Measurements from ENCODE around the gene NSRP1. TPM values are rescaled to one million over a fixed set of nuclear protein-coding genes. Genes with fewer than 3 reads are reported as not detected.

NSRP1 gene
- total RNA-seq, 1 experiment from 2014 or later, result 34.3 TPM

- Histone ChIP-seq H4K20me1 (ENCODE audit: insufficient read depth) (no peaks in the 10 kb centered on the region), H3K4me1 (replicated peaks; ENCODE audit: insufficient read depth) (peaks cover 29% of the 10 kb centered on the region), H3K9me2 (ENCODE audit: insufficient read depth) (no peaks in the 10 kb centered on the region), H2AFZ (no peak overlapping the region), H3F3A (ENCODE audit: insufficient read depth, low read depth) (peaks cover 26% of the 10 kb centered on the region), H3K4me2 (no peak overlapping the region), H3K4me3 (no peak overlapping the region), H3K27me3 (ENCODE audit: insufficient read depth, low read depth) (no peaks in the 10 kb centered on the region), H3K79me2 (ENCODE audit: low read depth) (no peaks in the 10 kb centered on the region), H3K9me3 (ENCODE audit: insufficient read depth, low read depth) (no peaks in the 10 kb centered on the region), H3K27ac (no peak overlapping the region), H3K36me3 (ENCODE audit: low read depth) (no peaks in the 10 kb centered on the region)
- ChIA-PET CTCF (no interaction called here), POLR2A (ENCODE audit: unreplicated experiment) (no interaction called here)
- DNase-seq, result no peak
- TF ChIP-seq, protein P1, sequence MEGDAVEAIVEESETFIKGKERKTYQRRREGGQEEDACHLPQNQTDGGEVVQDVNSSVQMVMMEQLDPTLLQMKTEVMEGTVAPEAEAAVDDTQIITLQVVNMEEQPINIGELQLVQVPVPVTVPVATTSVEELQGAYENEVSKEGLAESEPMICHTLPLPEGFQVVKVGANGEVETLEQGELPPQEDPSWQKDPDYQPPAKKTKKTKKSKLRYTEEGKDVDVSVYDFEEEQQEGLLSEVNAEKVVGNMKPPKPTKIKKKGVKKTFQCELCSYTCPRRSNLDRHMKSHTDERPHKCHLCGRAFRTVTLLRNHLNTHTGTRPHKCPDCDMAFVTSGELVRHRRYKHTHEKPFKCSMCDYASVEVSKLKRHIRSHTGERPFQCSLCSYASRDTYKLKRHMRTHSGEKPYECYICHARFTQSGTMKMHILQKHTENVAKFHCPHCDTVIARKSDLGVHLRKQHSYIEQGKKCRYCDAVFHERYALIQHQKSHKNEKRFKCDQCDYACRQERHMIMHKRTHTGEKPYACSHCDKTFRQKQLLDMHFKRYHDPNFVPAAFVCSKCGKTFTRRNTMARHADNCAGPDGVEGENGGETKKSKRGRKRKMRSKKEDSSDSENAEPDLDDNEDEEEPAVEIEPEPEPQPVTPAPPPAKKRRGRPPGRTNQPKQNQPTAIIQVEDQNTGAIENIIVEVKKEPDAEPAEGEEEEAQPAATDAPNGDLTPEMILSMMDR (conservative IDR thresholded peaks at IDR 0.05), result no peak
- TF ChIP-seq EZH2 (IDR thresholded peaks at IDR 0.05; ENCODE audit: low read depth), result no peak
- intact Hi-C loops (cut with micrococcal nuclease; ENCODE audit: unreplicated experiment), result no loop called here
- no TSS peak for BruUV-seq (replicated peaks)
Observed at GRCh38 chr17:30221346-30221745, 104.7 kb downstream of the NSRP1 start.

- TF ChIP-seq EZH2 (IDR thresholded peaks at IDR 0.05; ENCODE audit: low read depth), result no peak
- TF ChIP-seq, protein P1 (conservative IDR thresholded peaks at IDR 0.05), result no peak
Observed at GRCh38 chr17:30222251-30222650, 105.6 kb downstream of the NSRP1 start.

GRCh38 chr17:30222721-30223175, 106.1 kb downstream of the NSRP1 start:
- CTCF ChIA-PET, result no interaction called here
- no peak for DNase-seq
- Histone ChIP-seq H3K79me2 (ENCODE audit: low read depth) (no peaks in the 10 kb centered on the region), H3F3A (ENCODE audit: insufficient read depth, low read depth) (peaks cover 36% of the 10 kb centered on the region), H3K4me1 (replicated peaks; ENCODE audit: insufficient read depth) (peaks cover 40% of the 10 kb centered on the region), H3K4me2 (no peak overlapping the region), H3K27me3 (ENCODE audit: insufficient read depth, low read depth) (no peaks in the 10 kb centered on the region), H2AFZ (no peak overlapping the region), H3K9me3 (ENCODE audit: insufficient read depth, low read depth) (no peaks in the 10 kb centered on the region), H4K20me1 (ENCODE audit: insufficient read depth) (no peaks in the 10 kb centered on the region), H3K4me3 (no peak overlapping the region), H3K9me2 (ENCODE audit: insufficient read depth) (no peaks in the 10 kb centered on the region), H3K27ac (no peak overlapping the region), H3K36me3 (ENCODE audit: low read depth) (no peaks in the 10 kb centered on the region)
- TF ChIP-seq EZH2 (IDR thresholded peaks at IDR 0.05; ENCODE audit: low read depth), result no peak
- TF ChIP-seq, protein P1 (conservative IDR thresholded peaks at IDR 0.05), result no peak
- POLR2A ChIA-PET (ENCODE audit: unreplicated experiment), result no interaction called here
- no TSS peak for BruUV-seq (replicated peaks)
- intact Hi-C loops (cut with micrococcal nuclease; ENCODE audit: unreplicated experiment), result no loop called here

More at GRCh38 chr17:30222251-30222650, 105.6 kb downstream of the NSRP1 start:
- H3K4me3 ChIP-seq, result no peak overlapping the region
- ChIA-PET CTCF (no interaction called here), POLR2A (ENCODE audit: unreplicated experiment) (no interaction called here)
- H3K27ac ChIP-seq, result no peak overlapping the region
- no peak for DNase-seq
- H3K79me2 ChIP-seq (ENCODE audit: low read depth), result no peaks in the 10 kb centered on the region
- H3F3A ChIP-seq (ENCODE audit: insufficient read depth, low read depth), result peaks cover 35% of the 10 kb centered on the region
- no peak overlapping the region for H2AFZ ChIP-seq
- no peaks in the 10 kb centered on the region for H3K9me2 ChIP-seq (ENCODE audit: insufficient read depth)
- intact Hi-C loops (cut with micrococcal nuclease; ENCODE audit: unreplicated experiment), result no loop called here
- no peaks in the 10 kb centered on the region for H3K9me3 ChIP-seq (ENCODE audit: insufficient read depth, low read depth)
- no peaks in the 10 kb centered on the region for H3K27me3 ChIP-seq (ENCODE audit: insufficient read depth, low read depth)
- H4K20me1 ChIP-seq (ENCODE audit: insufficient read depth), result no peaks in the 10 kb centered on the region
- H3K36me3 ChIP-seq (ENCODE audit: low read depth), result no peaks in the 10 kb centered on the region
- peaks cover 38% of the 10 kb centered on the region for H3K4me1 ChIP-seq (replicated peaks; ENCODE audit: insufficient read depth)
- H3K4me2 ChIP-seq, result no peak overlapping the region
- BruUV-seq (replicated peaks), result no TSS peak
